Neural cell (in vitro differentiated cells): Measurements from ENCODE around the gene PNPLA2. TPM values are rescaled to one million over a fixed set of nuclear protein-coding genes. Genes with fewer than 3 reads are reported as not detected.

Source experiments
- H2AFZ ChIP-seq: fragments of 200-600, 300-800 bp; sonication (generic), shearing (Covaris generic); 2 replicates; pipeline ENCODE4 v1.6.0; 2014; ENCODE audit warnings: low read depth, mild to moderate bottlenecking, antibody characterized with exemption, low read length, moderate library complexity
- H3F3A ChIP-seq: fragments of 200-600 bp; shearing (Covaris generic); 2 replicates; pipeline ENCODE4 v1.6.1; 2016; ENCODE audit warnings: mild to moderate bottlenecking, moderate library complexity, mixed read lengths, antibody characterized with exemption, low read length; ENCODE audit not compliant: insufficient read depth, poor library complexity, severe bottlenecking
- H3K27ac ChIP-seq: fragments of 200-600, 300-800 bp; sonication (generic), shearing (Covaris generic); 2 replicates; pipeline ENCODE4 v1.5.1; 2014; ENCODE audit warnings: mild to moderate bottlenecking, low read length, moderate library complexity
- H3K27me3 ChIP-seq: fragments of 300-800, 200-600 bp; sonication (generic), shearing (Covaris generic); 2 replicates; pipeline ENCODE4 v1.6.0; 2014; ENCODE audit warnings: mild to moderate bottlenecking, low read depth, low read length, moderate library complexity; ENCODE audit not compliant: insufficient read depth
- H3K36me3 ChIP-seq: fragments of 300-800, 200-600 bp; sonication (generic), shearing (Covaris generic); 2 replicates; pipeline ENCODE4 v1.5.1; 2014; ENCODE audit warnings: mild to moderate bottlenecking, antibody characterized with exemption, low read length, moderate library complexity; ENCODE audit not compliant: insufficient read depth
- H3K4me2 ChIP-seq: fragments of 300-800, 200-600 bp; sonication (generic), shearing (Covaris generic); 2 replicates; pipeline ENCODE4 v1.6.0; 2014; ENCODE audit warnings: mild to moderate bottlenecking, low read length
- H3K4me3 ChIP-seq: fragments of 300-800, 200-600 bp; sonication (generic), shearing (Covaris generic); 2 replicates; pipeline ENCODE4 v1.5.1; 2014; ENCODE audit warnings: mild to moderate bottlenecking, low read length, moderate library complexity
- H3K79me2 ChIP-seq: fragments of 200-600 bp; shearing (Covaris generic); replicated peaks from 2 replicates; pipeline ENCODE4 v1.6.0; 2014; ENCODE audit warnings: mild to moderate bottlenecking, low read length, moderate library complexity; ENCODE audit not compliant: insufficient read depth
- H3K9ac ChIP-seq: fragments of 300-800, 200-600 bp; sonication (generic), shearing (Covaris generic); 2 replicates; pipeline ENCODE4 v1.6.1; 2016; ENCODE audit warnings: mild to moderate bottlenecking, low read length, mixed read lengths
- H3K9me2 ChIP-seq: fragments of 200-600 bp; shearing (Covaris generic); 2 replicates; pipeline ENCODE4 v1.6.1; 2016; ENCODE audit warnings: mild to moderate bottlenecking, low read length, mixed read lengths; ENCODE audit not compliant: insufficient read depth
- H3K9me3 ChIP-seq: fragments of 200-600, 300-800 bp; sonication (generic), shearing (Covaris generic); 2 replicates; pipeline ENCODE4 v1.6.1; 2016; ENCODE audit warnings: mild to moderate bottlenecking, mixed run types, low read length, moderate library complexity, mixed read lengths
- H4K20me1 ChIP-seq: fragments of 200-600 bp; shearing (Covaris generic); 2 replicates; pipeline ENCODE4 v1.6.1; 2016; ENCODE audit warnings: mild to moderate bottlenecking, mixed run types; ENCODE audit not compliant: insufficient read depth
- EP300 ChIP-seq: fragments of 450-650 bp; conservative IDR thresholded peaks from 2 replicates; pipeline ENCODE4 v1.6.1; 2014; ENCODE audit warnings: antibody characterized with exemption, mild to moderate bottlenecking, moderate library complexity; ENCODE audit not compliant: poor library complexity, severe bottlenecking
- EZH2 ChIP-seq: fragments of 200-600, 300-800 bp; shearing (Covaris generic), sonication (generic); IDR thresholded peaks from 2 replicates; pipeline ENCODE4 v1.6.1; 2014; ENCODE audit warnings: antibody characterized with exemption, low read length, borderline replicate concordance, mild to moderate bottlenecking; ENCODE audit not compliant: insufficient read depth, poor library complexity, severe bottlenecking
- MXI1 ChIP-seq: fragments of 450-650 bp; conservative IDR thresholded peaks from 2 replicates; pipeline ENCODE4 v1.6.1; 2014; ENCODE audit warnings: antibody characterized with exemption, mild to moderate bottlenecking; ENCODE audit not compliant: poor library complexity, severe bottlenecking
- POLR2AphosphoS5 ChIP-seq: IDR thresholded peaks from 2 replicates; pipeline ENCODE4 v1.6.1; 2012
- RAD21 ChIP-seq: fragments of 450-650 bp; conservative IDR thresholded peaks from 2 replicates; pipeline ENCODE4 v1.6.1; 2014; ENCODE audit warnings: antibody characterized with exemption, mild to moderate bottlenecking, moderate library complexity
- SMC3 ChIP-seq: fragments of 450-650 bp; conservative IDR thresholded peaks from 2 replicates; pipeline ENCODE4 v1.6.1; 2014; ENCODE audit warnings: antibody characterized with exemption, mild to moderate bottlenecking, moderate library complexity; ENCODE audit not compliant: poor library complexity
- TAF1 ChIP-seq: IDR thresholded peaks from 2 replicates; pipeline ENCODE4 v1.6.1; 2012; ENCODE audit warnings: low read depth
- polyA plus RNA-seq: library from polyadenylated mRNA; depleted of rRNA; stranded (reverse); fragments of >200 nt; gene quantifications from 2 replicates; pipeline ENCODE4 v1.2.3, GENCODE V29; 2014
- TF ChIP-seq, protein P1 (sequence below): fragments of 450-650 bp; IDR thresholded peaks from 2 replicates; pipeline ENCODE4 v1.5.1; 2014; ENCODE audit warnings: antibody characterized with exemption, mild to moderate bottlenecking, moderate library complexity; ENCODE audit not compliant: poor library complexity, severe bottlenecking
- TF ChIP-seq, protein P2 (sequence below): IDR thresholded peaks from 2 replicates; pipeline ENCODE4 v1.6.1; 2012; ENCODE audit warnings: borderline replicate concordance

Gene PNPLA2
- polyA plus RNA-seq, 1 donor from 2014 or later = 7.8 TPM

DNA sequence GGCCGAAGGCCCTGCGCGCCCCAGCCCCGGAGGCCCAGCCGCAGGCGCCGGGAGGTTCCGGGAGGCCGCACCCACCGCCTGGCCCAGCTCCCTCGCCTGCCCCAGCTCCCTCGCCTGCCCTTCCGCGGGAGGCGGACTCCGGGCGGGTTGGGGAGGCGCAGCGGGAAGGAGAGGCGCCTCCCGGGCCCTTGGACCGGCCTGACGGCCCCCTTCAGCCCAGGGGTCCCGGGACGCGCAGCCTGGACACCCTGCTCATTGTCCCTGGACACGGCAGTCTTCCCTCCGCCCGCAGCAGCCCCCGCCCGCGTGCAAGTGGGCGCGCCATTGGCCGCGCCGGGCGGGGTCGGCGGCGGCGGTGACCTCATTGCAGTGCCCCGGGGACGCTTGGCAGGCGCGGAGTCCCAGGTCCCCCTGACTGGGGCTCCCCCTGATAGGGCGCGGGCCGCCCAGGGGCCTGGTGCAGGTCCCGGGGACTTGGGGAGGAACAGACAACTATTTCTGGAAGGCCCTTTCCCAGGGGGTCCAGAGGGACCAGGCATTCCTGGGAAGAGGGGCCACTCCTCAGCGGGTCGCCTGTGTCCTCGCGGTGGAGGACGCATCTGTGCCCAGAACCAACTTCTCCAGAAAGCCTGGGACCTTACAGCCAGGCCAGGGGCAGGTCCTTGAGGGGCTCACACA lies 14.5 kb downstream of the PNPLA2 start:
- H3K4me3 ChIP-seq = peak overlapping the region; percentile 81
- no peaks in the 10 kb centered on the region for H3K9me2 ChIP-seq
- H3K27me3 ChIP-seq = peaks cover 25% of the 10 kb centered on the region
- H3K9me3 ChIP-seq = no peaks in the 10 kb centered on the region
- no peaks in the 10 kb centered on the region for H4K20me1 ChIP-seq
- no peak overlapping the region for H3K27ac ChIP-seq
- peak overlapping the region; percentile 59 for H3K4me2 ChIP-seq
- no peaks in the 10 kb centered on the region for H3K36me3 ChIP-seq
- H3K9ac ChIP-seq = peak overlapping the region; percentile 75
- no peaks in the 10 kb centered on the region for H3F3A ChIP-seq
- no peak overlapping the region for H2AFZ ChIP-seq
- TF ChIP-seq RAD21 (peak; percentile 10), EZH2 (no peak), MXI1 (peak; percentile 34), POLR2AphosphoS5 (peak; percentile 37)
- no peaks in the 10 kb centered on the region for H3K79me2 ChIP-seq

DNA sequence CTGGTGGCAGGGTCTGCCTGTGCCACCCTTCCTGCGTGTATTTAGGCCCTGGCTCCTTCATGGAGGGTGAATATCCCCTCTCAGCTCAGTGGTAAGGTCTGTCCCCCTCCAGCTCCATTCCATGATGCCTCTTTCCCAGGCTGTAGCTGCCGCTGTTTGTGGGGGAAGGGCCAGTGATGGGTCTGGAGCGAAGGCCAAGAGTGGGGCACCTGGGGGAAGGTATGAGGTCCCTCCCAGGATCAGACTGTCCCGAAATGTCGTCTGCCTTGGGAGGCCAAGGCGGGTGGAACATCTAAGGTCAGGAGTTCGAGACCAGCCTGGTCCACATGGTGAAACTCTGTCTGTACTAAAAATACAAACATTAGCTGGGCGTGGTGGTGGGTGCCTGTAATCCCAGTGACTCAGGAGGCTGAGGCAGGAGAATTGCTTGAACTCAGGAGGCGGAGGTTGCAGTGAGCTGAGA lies 15.2 kb downstream of the PNPLA2 start:
- Histone ChIP-seq H3K9ac (peak overlapping the region; percentile 75), H3K4me3 (peak overlapping the region; percentile 81), H3K4me2 (peak overlapping the region; percentile 59), H3K36me3 (no peaks in the 10 kb centered on the region), H3K9me3 (no peaks in the 10 kb centered on the region), H3K9me2 (no peaks in the 10 kb centered on the region), H3K79me2 (no peaks in the 10 kb centered on the region), H3F3A (no peaks in the 10 kb centered on the region), H3K27ac (no peak overlapping the region), H3K27me3 (peaks cover 24% of the 10 kb centered on the region), H4K20me1 (no peaks in the 10 kb centered on the region), H2AFZ (no peak overlapping the region)
- TF ChIP-seq, protein P1, sequence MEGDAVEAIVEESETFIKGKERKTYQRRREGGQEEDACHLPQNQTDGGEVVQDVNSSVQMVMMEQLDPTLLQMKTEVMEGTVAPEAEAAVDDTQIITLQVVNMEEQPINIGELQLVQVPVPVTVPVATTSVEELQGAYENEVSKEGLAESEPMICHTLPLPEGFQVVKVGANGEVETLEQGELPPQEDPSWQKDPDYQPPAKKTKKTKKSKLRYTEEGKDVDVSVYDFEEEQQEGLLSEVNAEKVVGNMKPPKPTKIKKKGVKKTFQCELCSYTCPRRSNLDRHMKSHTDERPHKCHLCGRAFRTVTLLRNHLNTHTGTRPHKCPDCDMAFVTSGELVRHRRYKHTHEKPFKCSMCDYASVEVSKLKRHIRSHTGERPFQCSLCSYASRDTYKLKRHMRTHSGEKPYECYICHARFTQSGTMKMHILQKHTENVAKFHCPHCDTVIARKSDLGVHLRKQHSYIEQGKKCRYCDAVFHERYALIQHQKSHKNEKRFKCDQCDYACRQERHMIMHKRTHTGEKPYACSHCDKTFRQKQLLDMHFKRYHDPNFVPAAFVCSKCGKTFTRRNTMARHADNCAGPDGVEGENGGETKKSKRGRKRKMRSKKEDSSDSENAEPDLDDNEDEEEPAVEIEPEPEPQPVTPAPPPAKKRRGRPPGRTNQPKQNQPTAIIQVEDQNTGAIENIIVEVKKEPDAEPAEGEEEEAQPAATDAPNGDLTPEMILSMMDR = no peak
- TF ChIP-seq EZH2 = no peak
- no peak for TF ChIP-seq MXI1

DNA sequence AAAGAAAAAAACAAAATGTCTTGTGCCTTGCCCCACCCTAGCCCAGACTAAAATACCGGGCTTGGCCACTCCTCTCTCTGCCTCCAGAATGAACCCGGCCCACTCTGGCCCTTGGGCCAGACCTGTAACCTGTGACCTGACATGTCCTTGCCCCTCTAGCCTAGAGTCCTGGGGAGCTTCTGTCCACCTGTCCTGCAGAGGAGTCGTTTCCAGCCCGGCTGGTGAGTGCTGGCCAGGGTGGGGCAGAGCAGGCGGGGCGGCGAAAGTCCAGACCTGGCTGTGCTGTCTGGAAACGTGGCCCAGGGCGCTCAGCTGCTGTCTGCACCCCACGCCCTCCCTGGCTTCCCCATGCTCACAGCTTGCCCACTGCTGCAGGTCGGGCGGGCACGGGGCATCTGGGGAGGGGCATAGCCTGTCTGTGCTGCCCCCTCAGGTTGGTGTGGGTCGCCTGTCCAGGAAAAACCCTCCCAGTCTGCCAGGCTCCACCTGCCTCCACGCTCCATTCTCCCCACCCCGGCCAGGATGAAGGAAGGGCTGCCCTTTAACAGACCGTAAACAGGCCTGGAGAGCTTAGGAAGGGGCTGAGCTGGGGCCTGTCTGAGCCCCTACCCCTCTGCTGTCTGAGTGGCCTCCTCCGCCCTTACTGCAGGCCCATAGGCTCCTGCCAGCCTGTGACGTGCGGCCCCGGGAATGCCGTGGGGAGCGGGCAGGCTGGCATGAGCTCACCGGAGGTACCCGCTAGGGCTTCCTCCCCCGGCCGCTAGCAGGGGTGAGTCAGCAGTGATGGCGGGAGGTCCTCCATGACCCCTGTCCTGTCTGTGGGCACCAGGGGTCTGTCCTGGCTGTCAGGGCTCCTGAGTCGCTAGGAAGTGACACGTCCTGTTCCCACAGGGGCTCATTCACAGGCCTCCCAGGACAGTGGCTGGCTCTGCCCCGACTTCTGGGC lies 15.9 kb downstream of the PNPLA2 start:
- no peaks in the 10 kb centered on the region for H3K36me3 ChIP-seq
- H3K4me3 ChIP-seq = no peak overlapping the region
- no peaks in the 10 kb centered on the region for H3K9me2 ChIP-seq
- no peak overlapping the region for H3K4me2 ChIP-seq
- no peak overlapping the region for H3K9ac ChIP-seq
- no peaks in the 10 kb centered on the region for H3K9me3 ChIP-seq
- H3K27me3 ChIP-seq = peaks cover 16% of the 10 kb centered on the region
- no peaks in the 10 kb centered on the region for H4K20me1 ChIP-seq
- TF ChIP-seq EZH2 (no peak), SMC3 (no peak), POLR2AphosphoS5 (no peak), TAF1 (no peak), MXI1 (no peak), EP300 (no peak), RAD21 (no peak)
- TF ChIP-seq, protein P1 = no peak
- TF ChIP-seq, protein P2, sequence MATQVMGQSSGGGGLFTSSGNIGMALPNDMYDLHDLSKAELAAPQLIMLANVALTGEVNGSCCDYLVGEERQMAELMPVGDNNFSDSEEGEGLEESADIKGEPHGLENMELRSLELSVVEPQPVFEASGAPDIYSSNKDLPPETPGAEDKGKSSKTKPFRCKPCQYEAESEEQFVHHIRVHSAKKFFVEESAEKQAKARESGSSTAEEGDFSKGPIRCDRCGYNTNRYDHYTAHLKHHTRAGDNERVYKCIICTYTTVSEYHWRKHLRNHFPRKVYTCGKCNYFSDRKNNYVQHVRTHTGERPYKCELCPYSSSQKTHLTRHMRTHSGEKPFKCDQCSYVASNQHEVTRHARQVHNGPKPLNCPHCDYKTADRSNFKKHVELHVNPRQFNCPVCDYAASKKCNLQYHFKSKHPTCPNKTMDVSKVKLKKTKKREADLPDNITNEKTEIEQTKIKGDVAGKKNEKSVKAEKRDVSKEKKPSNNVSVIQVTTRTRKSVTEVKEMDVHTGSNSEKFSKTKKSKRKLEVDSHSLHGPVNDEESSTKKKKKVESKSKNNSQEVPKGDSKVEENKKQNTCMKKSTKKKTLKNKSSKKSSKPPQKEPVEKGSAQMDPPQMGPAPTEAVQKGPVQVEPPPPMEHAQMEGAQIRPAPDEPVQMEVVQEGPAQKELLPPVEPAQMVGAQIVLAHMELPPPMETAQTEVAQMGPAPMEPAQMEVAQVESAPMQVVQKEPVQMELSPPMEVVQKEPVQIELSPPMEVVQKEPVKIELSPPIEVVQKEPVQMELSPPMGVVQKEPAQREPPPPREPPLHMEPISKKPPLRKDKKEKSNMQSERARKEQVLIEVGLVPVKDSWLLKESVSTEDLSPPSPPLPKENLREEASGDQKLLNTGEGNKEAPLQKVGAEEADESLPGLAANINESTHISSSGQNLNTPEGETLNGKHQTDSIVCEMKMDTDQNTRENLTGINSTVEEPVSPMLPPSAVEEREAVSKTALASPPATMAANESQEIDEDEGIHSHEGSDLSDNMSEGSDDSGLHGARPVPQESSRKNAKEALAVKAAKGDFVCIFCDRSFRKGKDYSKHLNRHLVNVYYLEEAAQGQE = no peak
- no peaks in the 10 kb centered on the region for H3F3A ChIP-seq
- H3K79me2 ChIP-seq = no peaks in the 10 kb centered on the region
- H2AFZ ChIP-seq = no peak overlapping the region
- H3K27ac ChIP-seq = no peak overlapping the region
